ENCODE data around the gene AGAP1.

The AGAP1 gene

DNA sequence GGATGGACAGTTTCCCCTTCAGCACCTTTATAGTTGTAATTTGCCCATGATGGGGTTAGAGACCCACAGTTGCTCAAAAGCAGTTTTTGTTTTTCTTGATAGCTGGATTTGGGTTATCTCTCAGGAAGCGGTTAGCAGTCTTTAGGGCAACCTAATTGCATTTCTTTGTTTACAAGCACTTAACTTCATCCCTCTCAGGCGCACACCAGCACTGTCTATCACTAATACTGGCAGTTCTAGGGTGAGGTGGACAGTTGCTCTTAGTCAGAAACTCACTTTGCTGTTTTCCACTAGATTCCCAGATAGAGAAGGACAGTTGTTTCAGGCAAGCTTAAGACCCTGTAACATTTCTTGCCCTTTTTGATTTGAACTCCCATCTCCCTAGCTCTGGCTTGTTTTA lies 146.0 kb downstream of the AGAP1 start:
- no peak for TF ChIP-seq Cebpa-rat (IDR thresholded peaks at IDR 0.05)
- peak overlapping the region; percentile 64 for H3K4me2 ChIP-seq
- H3K36me3 ChIP-seq = 0 out of 2 replicates have a peak, but pooled peaks cover 10% of the 10 kb centered on the region
- H3K27me3 ChIP-seq = no peaks in the 10 kb centered on the region
- no peak overlapping the region for H3K9ac ChIP-seq
- no peak overlapping the region for H3K27ac ChIP-seq
- no peak overlapping the region for H3K4me3 ChIP-seq
- no peaks in the 10 kb centered on the region for H3K9me3 ChIP-seq
- peaks cover 61% of the 10 kb centered on the region for H4K20me1 ChIP-seq
- peaks cover 41% of the 10 kb centered on the region for H3K4me1 ChIP-seq

DNA sequence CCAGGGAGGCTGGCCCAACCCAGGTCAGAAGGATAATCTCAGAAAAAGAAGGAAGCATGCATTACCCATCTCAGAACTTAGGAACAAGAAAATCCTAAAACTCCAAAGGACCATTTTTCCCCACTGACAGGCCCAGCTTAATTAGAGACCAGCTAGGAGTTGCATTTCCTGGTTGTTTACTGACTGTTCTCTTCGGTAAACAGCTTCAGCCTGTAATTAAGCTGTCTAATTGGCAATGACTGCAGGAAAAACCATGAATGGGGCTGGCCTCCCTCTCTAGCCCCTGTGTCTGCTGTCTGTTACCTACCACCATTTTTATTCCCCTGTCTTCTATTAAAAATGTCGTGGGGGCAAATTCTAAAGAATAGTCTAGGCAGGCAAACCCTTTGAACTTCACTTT lies 146.5 kb downstream of the AGAP1 start:
- H4K20me1 ChIP-seq = peaks cover 58% of the 10 kb centered on the region
- H3K27me3 ChIP-seq = no peaks in the 10 kb centered on the region
- peak overlapping the region; percentile 64 for H3K4me2 ChIP-seq
- no peak overlapping the region for H3K9ac ChIP-seq
- peaks cover 1% of the 10 kb centered on the region; the same call in 1 of the 2 replicates for H3K9me3 ChIP-seq
- TF ChIP-seq Cebpa-rat (IDR thresholded peaks at IDR 0.05) = no peak
- H3K4me1 ChIP-seq = peaks cover 41% of the 10 kb centered on the region
- H3K27ac ChIP-seq = no peak overlapping the region
- H3K4me3 ChIP-seq = no peak overlapping the region
- 0 out of 2 replicates have a peak, but pooled peaks cover 10% of the 10 kb centered on the region for H3K36me3 ChIP-seq

GRCh38 chr2:235640926-235641723 lies 147.3 kb downstream of the AGAP1 start:
- Histone ChIP-seq H3K4me1 (peaks cover 41% of the 10 kb centered on the region), H3K27me3 (no peaks in the 10 kb centered on the region), H3K4me2 (peak overlapping the region; percentile 64), H3K27ac (no peak overlapping the region), H4K20me1 (peaks cover 51% of the 10 kb centered on the region), H3K9me3 (peaks cover 7% of the 10 kb centered on the region; the same call in 1 of the 2 replicates), H3K36me3 (0 out of 2 replicates have a peak, but pooled peaks cover 10% of the 10 kb centered on the region), H3K4me3 (no peak overlapping the region), H3K9ac (peak overlapping the region; percentile 12; the same call in 1 of the 2 replicates)
- TF ChIP-seq Cebpa-rat (IDR thresholded peaks at IDR 0.05) = no peak

DNA sequence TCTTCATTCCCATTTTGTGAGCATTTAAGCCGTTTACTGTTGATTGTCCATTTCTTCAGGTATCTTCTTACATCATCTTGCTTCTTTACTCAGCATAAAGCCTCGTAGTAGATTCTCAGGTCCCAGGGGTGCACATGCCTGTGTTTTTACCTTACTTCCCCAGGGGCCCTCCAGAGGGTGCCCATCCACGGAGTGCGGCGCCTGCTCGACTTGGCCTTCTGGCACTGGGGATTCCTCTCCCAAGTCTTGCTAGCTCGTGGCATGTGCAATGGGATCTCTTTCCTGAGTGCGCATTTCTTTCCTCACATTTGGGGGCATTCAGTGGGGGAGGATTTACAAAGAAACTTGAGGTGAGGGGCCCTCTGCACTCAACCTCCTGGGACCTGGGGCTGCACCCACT lies 148.1 kb downstream of the AGAP1 start:
- no peak overlapping the region for H3K4me3 ChIP-seq
- H3K36me3 ChIP-seq = 0 out of 2 replicates have a peak, but pooled peaks cover 7% of the 10 kb centered on the region
- H3K4me2 ChIP-seq = peak overlapping the region; percentile 64
- H3K9ac ChIP-seq = no peak overlapping the region
- H3K27me3 ChIP-seq = no peaks in the 10 kb centered on the region
- H3K27ac ChIP-seq = no peak overlapping the region
- peaks cover 48% of the 10 kb centered on the region for H4K20me1 ChIP-seq
- TF ChIP-seq Cebpa-rat (IDR thresholded peaks at IDR 0.05) = no peak
- peaks cover 41% of the 10 kb centered on the region for H3K4me1 ChIP-seq
- H3K9me3 ChIP-seq = peaks cover 7% of the 10 kb centered on the region; the same call in 1 of the 2 replicates

GRCh38 chr2:235642446-235643098 lies 148.7 kb downstream of the AGAP1 start:
- Histone ChIP-seq H3K4me2 (no peak overlapping the region), H4K20me1 (peaks cover 48% of the 10 kb centered on the region), H3K9ac (no peak overlapping the region), H3K27ac (no peak overlapping the region), H3K27me3 (no peaks in the 10 kb centered on the region), H3K9me3 (peaks cover 7% of the 10 kb centered on the region; the same call in 1 of the 2 replicates), H3K4me3 (no peak overlapping the region), H3K4me1 (peaks cover 45% of the 10 kb centered on the region), H3K36me3 (0 out of 2 replicates have a peak, but pooled peaks cover 6% of the 10 kb centered on the region)
- no peak for TF ChIP-seq Cebpa-rat (IDR thresholded peaks at IDR 0.05)

DNA sequence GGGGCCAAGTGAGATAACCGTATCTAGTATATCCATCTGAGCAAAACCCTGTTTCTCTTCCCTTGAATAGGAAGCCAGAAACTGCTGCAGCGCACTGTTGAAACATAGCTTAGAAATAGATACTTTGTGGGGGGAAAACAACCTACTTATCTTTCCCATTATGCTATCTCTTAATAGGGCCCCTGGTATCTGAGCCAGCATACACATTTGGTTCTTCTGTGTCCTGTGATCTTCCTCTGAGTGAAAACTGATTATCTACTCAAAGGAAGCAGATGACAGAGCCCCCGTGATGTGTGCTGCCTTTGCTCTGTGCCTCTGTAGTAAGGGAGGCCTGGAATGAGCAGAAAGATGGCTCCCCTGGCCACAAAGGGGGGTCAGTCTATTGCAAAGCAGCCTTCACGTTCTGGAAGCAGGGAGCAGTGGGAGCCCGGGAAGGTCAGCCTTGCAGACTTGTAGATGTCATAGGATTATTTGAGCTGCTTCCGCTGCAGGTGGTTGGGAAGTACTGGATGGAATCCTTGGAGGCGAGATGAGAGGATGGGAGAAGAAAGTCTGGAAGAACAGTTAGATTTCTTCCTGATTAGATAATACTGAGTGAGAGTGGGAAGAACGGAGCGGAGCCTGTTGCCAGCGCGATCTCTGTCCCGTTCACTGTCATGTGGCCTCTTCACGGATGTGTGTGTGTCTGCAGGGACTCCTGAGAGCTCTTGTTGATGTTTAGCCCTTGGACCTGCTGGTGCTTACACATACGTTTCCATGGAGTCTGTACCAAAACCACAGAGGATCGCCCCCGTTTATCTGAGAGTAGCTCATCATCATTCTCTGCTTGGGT lies 150.1 kb downstream of the AGAP1 start:
- Histone ChIP-seq H3K36me3 (no peaks in the 10 kb centered on the region), H3K4me2 (no peak overlapping the region), H4K20me1 (peaks cover 48% of the 10 kb centered on the region), H3K27ac (no peak overlapping the region), H3K4me3 (no peak overlapping the region), H3K9ac (no peak overlapping the region), H3K4me1 (peaks cover 53% of the 10 kb centered on the region), H3K9me3 (peaks cover 7% of the 10 kb centered on the region; the same call in 1 of the 2 replicates), H3K27me3 (no peaks in the 10 kb centered on the region)
- TF ChIP-seq Cebpa-rat (IDR thresholded peaks at IDR 0.05) = no peak

- Histone ChIP-seq H3K9ac (no peak overlapping the region), H3K4me3 (no peak overlapping the region), H4K20me1 (peaks cover 15% of the 10 kb centered on the region), H3K9me3 (peaks cover 7% of the 10 kb centered on the region; the same call in 1 of the 2 replicates), H3K36me3 (no peaks in the 10 kb centered on the region), H3K4me1 (peaks cover 53% of the 10 kb centered on the region), H3K27me3 (no peaks in the 10 kb centered on the region), H3K4me2 (no peak overlapping the region), H3K27ac (no peak overlapping the region)
- TF ChIP-seq Cebpa-rat (IDR thresholded peaks at IDR 0.05) = no peak
Observed at GRCh38 chr2:235647264-235647663, 153.4 kb downstream of the AGAP1 start.

GRCh38 chr2:235647877-235648276 lies 154.0 kb downstream of the AGAP1 start:
- Histone ChIP-seq H3K36me3 (no peaks in the 10 kb centered on the region), H3K9me3 (peaks cover 7% of the 10 kb centered on the region; the same call in 1 of the 2 replicates), H3K4me3 (no peak overlapping the region), H3K27me3 (no peaks in the 10 kb centered on the region), H3K4me2 (peak overlapping the region; percentile 35), H3K9ac (no peak overlapping the region), H4K20me1 (peaks cover 9% of the 10 kb centered on the region; the same call in 1 of the 2 replicates), H3K4me1 (peaks cover 56% of the 10 kb centered on the region), H3K27ac (peak overlapping the region; percentile 12; the same call in 1 of the 2 replicates)
- no peak for TF ChIP-seq Cebpa-rat (IDR thresholded peaks at IDR 0.05)

DNA sequence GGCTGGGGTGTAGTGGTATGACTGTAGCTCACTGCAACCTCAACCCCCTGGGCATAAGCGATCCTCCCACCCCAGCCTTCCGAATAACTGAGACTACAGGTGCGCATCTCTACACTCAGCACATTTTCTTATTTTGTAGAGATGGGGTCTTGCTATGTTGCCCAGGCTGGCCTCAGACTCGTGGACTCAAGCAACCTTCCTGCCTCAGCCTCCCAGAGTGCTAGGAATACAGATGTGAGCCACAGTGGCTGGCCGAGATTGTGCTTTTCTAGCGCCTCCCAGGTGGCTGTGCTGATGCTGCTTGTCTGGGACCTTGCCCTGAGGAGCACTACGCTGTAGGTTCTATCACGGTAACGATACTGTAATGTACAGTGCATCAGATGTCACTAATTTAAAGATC lies 155.6 kb downstream of the AGAP1 start:
- Histone ChIP-seq H3K9me3 (peaks cover 7% of the 10 kb centered on the region; the same call in 1 of the 2 replicates), H4K20me1 (peaks cover under 1% of the 10 kb centered on the region; the same call in 1 of the 2 replicates), H3K4me2 (peak overlapping the region; percentile 0; the same call in 1 of the 2 replicates), H3K4me1 (peaks cover 71% of the 10 kb centered on the region), H3K27me3 (no peaks in the 10 kb centered on the region), H3K4me3 (no peak overlapping the region), H3K36me3 (no peaks in the 10 kb centered on the region), H3K9ac (no peak overlapping the region), H3K27ac (no peak overlapping the region)
- no peak for TF ChIP-seq Cebpa-rat (IDR thresholded peaks at IDR 0.05)
